NCI-H1092 treated with DMSO at 0.1 percent for 48 hours (cell line): ENCODE data around the gene SMPD3.

Experiments used
- DNase-seq: peaks from one replicate; lab custom pipeline; 2025; lab: John Stamatoyannopoulos, UW

Gene SMPD3

GRCh38 chr16:68356249-68356918 is 91.9 kb downstream of the SMPD3 start:
- no peak for DNase-seq

DNA sequence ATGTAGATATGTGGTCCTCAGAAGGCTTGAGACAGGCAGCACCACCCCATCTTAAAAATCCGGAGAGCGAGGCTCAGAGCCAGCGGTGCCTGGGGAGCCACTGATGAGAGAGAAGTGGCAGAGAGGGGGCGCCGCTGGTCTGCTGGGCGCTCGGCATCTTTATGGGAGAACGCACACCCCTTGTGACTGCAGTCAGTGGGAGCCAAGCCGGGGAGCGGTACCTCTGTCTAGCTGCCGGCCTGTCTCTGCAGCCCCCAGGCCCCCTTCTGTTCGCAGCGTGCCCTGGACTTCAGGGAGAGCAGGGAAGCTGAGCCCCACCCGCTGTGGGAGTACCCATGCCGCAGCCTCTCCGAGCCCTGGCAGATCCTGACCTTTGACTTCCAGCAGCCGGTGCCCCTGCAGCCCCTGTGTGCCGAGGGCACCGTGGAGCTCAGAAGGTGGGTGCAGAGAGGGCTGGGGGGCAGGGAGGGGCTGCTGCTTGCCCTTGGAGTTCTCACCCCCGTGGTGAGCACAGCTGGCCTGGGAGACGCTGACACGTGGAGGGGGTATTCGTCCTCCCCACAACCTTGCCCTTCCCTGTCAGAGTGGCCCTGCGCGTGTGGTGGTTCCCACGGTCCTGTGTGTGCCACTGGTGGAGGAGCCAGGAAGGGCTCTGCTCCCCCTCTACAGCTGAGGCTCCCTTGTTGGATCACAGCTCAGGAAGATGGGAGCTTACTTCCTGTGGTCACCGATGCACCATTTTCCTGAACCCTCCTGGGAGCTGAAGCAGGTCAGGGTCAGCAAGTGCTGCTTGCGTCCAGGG is 92.7 kb downstream of the SMPD3 start:
- no peak for DNase-seq

GRCh38 chr16:68354816-68355215 is 93.5 kb downstream of the SMPD3 start:
- DNase-seq: no peak

GRCh38 chr16:68353366-68353765 is 94.9 kb downstream of the SMPD3 start:
- DNase-seq: no peak

DNA sequence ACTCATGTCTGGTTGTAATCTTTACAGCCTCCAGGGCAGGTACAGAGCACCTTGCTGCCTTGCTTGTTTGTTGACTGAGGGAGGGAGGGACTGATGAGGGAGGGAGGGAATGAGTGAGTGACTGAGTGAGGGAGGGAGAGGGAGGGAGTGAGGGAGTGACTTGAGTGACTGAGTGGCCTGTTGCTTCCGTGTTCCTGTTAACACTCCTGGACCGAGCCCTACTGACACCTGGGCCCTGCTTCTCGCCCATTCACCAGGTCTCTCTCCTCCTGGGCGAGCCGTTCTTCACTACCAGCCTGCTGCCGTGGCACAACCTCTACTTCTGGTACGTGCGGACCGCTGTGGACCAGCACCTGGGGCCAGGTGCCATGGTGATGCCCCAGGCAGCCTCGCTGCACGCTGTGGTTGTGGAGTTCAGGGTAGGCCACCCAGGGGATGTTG is 96.3 kb downstream of the SMPD3 start:
- no peak for DNase-seq

DNA sequence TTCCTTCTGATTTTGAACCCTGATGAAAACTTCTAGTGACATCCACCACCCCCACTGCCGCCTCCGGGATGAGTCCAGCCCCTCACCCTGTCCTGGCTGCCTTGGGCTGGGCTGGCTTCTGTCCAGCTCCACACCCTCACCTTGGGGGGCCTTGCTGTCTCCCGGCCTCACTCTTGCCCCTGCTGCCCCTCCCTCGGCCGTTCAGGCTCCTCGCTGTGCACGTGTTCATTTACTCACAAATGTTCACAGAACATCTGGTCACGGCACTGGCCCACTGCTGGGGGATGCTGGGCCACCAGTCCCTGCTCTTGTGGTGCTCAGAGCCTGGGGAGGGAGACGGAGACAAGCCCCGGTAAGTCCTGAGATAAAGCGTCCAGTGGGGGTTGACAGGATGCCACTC is 96.8 kb downstream of the SMPD3 start:
- DNase-seq: no peak

- no peak for DNase-seq
These were observed 97.4 kb downstream of the SMPD3 start for GRCh38 chr16:68350813-68351350.

GRCh38 chr16:68349838-68350410 is 98.4 kb downstream of the SMPD3 start:
- no peak for DNase-seq

DNA sequence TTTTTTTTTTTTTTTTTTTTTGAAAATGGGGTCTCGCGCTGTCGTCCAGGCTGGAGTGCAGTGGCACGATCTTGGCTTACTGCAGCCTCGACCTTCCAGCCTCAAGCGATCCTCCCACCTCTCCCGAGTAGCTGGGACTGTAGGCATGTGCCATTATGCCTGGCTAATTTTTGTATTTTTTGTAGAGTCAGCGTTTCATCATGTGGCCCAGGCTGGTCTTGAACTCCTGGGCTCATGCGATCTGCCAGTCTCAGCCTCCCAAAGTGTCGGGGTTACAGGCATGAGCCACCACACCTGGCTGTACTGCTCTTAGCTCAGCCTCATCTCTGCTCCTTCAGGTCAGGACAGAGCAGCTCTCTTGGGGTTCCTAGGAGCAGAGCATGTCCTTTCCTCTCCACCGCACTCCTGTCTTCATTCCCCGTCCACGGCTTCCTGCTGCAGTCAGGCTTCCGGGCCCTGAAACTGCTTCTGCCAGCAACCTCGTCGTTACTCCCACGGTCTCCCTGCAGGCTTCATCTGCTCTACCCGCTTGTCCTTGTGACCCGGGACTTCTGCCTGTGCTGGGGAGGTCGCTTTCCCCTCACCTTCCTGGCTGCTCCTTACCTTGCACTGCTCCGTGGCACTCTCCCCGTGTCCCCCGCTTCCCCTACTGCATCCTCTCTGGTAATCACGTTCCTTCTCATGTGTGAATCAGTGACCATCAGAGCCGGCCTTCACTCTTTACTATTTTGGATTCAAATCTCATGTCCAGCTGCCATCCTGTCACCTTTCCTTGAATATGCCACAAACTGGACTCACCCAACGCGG is 99.5 kb downstream of the SMPD3 start:
- no peak for DNase-seq

- no peak for DNase-seq
These were observed 100.7 kb downstream of the SMPD3 start for GRCh38 chr16:68347605-68348004.

- no peak for DNase-seq
These were observed 101.3 kb downstream of the SMPD3 start for GRCh38 chr16:68346892-68347480.

DNA sequence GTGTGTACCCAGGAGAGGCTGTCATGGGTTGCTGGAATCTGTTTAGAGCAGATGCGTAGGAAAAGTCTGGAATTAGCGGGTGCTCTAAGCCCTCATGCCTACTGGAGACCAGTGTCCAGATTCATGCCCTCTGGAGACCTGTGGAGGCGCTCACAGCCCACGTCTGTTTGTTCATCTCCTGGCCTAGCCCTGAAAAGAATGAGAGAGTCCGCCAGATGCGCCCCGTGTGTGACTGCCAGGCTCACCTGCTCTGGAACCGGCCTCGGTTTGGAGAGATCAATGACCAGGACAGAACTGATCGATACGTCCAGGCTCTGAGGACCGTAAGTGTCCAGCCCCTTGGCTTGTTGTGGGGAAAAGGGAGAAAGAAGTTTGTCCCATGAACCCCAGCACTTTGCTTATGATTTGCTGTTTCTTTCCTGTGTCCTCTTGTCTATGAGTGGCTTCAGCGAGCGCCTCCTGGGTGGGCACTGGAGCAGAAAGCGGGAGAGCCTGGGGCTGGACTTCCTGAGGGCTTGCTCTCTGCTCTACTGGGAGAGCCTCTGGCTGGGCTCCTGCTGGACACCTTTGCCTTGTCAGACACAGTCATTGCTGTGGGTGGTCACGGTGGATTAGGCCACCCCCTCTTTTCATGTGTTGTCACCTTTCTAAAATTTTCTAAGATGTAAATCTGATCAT is 102.2 kb downstream of the SMPD3 start:
- no peak for DNase-seq

DNA sequence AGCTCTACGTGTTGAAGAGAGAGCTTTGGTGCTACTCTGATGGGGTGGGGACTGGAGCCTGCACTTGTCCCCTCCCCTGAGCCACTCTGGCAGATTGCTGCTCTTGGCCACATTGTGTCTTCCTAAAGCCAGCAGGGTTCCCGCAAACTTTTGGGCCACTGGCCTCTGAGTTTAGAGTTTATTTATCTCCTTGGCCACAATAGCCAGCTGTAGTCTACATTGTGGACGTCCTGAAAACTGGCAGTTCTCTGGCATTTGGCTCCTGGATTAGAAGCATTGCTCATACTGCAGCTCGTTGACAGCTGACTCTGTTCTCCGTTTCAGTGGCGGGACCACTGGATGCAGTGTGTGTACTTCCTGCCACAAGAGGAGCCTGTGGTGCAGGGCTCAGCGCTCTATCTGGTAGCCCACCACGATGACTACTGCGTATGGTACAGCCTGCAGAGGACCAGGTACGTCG is 102.9 kb downstream of the SMPD3 start:
- no peak for DNase-seq

DNA sequence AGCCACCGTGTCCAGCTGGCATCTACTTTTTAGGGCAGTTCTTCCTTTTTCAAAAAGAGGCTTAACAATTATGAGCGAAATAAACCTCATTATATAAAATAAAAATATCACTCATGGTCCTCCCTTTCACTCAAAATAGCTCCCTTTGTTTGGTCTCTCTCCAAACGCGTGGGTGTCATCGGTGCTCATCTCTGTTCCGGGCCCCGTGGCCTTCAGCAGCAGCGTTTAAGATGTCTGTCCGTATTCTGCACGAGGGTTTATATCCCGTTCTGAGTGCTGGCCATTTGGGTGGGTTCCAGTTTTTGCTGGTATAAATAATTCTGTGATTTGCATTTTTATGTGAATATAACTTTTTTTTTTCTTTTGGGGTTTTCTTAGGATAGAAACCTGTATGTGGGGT is 104.1 kb downstream of the SMPD3 start:
- no peak for DNase-seq

DNA sequence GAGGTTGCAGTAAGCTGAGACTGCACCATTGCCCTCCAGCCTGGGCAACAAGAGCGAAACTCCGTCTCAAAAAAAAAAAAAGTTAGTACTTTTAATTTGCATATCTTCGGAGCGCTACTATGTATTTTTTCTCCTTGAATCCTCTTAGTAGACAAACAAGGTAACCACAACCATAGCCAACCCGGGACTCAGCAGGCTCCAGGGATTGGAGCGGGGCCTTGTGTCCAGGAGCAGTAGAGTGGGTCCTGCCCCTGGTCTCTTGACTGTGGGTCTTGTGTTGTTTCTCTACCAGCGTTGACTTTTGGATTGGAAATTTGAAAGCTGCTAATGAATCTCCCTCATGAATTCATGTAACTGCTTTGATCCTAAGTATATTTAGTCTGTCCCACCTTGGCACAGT is 105.2 kb downstream of the SMPD3 start:
- DNase-seq: no peak

DNA sequence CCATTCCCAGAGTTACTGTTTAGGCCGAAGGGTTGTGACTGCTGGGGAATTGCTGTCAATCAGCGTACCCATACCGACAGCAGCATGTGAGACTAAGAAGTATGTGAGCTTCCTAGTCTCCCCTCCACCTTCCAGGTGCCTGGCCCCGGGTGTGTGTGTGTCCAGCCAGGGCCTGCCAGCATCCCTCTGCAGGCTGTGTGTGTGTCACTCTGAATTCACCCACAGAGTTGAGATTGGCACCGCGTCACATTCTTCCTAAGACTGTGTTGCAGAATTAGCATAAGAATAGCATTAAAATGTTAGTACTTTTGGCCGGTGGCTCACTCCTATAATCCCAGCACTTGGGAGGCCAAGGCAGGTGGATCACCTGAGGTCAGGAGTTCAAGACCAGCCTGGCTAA is 105.7 kb downstream of the SMPD3 start:
- no peak for DNase-seq

- no peak for DNase-seq
These were observed 109.1 kb downstream of the SMPD3 start for GRCh38 chr16:68339214-68339613.

DNA sequence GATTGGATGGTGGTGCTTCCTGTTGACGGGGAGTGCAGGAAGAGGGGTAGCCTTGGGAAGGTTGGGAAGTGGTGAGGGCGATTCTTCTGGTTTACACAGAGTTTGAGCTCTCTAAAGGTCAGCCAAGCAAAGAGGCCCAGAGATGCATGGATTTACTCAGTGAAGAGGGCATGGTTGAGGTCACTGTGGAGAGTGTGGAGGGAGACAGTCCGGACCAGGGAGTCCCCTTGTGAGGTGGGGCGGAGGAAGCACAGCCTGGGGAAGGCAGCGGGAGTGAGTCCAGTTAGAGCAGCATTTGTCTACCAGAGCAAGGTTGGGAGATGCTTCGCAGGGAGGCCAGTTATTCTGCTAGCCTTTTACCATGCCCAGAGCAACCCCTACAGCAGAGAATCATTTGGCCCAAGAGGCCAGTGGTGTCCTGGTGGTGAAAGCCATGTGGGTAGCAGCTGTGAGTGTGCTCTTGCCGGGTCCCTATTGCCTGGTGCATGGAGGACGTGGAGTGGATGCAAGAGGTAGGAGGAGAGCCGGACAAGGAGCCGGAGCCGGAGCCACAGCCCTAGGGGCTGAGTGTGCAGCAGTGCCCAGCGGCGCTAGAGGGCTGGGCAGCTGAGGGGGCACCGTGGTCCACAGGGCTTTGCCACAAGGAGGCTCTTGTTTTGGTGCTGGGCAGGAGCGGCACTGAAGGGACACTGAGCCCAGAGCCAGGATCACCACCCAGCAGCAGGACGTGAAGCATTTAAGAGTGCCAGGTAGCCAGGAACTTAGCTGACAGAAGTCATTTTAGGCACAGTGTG is 109.8 kb downstream of the SMPD3 start:
- no peak for DNase-seq

GRCh38 chr16:68335175-68335574 is 113.1 kb downstream of the SMPD3 start:
- DNase-seq: no peak

GRCh38 chr16:68332411-68333121 is 115.7 kb downstream of the SMPD3 start:
- DNase-seq: no peak
